GM04503 (cell line): ENCODE data around the gene HIPK2.

Experiments used
- DNase-seq: peaks from one replicate; pipeline ENCODE4 v3.0.0-alpha.2; 2012; ENCODE audit warnings: low read depth

The HIPK2 gene

DNA sequence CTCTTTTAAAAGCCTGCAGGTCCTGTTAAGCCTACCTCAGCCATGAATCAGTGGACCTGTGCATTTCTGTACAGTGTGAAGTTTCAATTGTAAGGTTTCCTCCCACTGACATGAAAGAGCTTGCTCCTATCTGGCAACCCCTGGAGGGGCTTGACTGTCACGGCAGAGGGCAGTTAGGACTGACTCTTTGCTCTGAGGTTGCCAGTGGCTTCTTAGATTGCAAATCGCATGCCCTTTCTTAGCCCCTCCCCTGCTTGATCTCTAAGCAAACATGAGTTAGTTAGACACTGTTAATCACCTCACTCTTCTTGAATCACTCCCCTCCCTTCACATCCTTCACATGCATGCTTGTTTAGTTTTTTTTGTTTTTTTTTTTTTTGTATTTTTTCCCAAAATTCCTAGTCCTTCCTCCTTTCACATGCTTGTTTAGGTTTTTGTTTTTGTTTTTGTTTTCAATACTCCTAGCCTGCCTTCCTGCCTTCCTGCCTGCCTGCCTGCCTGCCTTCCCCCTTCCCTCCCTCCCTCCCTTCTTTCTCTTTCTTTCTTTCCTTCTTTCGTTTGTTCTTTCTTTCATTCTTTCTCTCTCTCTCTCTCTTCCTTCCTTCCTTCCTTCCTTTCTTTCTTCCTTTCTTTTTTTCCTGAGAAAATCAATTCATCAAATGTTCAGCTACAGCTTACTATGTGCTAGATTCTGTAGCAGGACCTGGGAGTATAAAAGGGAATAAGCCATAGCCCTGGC, 6.0 kb upstream of the HIPK2 start:
- no peak for DNase-seq

- DNase-seq = no peak
Observed at GRCh38 chr7:139782932-139783331, 5.1 kb upstream of the HIPK2 start.

- no peak for DNase-seq
Observed at GRCh38 chr7:139777133-139777891, 486 bp downstream of the HIPK2 start.

DNA sequence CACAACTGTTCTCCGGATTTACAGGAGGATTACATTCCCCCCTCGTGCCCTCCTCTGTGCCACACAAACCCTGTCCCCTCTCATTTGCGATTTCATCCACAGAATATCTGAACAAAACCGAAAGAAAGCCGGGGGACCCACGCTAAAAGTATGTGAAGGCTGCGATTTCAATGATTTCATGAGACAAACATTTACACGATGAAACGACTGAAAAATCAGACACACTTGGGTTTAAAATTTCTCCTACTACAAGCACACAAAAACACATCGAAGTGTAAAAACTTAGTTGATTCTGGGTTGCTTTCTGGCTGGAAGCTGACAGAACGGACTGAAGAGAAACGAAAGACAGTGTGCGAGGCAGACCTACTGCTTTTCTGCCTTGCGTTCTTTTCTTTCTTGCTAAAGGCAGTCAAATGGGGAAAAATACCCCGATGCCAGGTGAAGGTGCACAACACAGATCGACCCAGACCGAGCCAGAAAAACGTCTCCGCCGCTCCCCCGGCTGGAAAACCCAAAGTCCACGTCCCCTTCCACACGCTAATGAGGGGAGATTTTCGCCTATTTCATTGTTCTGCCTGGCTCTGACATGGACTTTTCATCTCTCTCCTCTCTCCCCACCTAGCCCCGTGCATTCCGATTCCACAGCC, 1.2 kb downstream of the HIPK2 start:
- DNase-seq = no peak

- DNase-seq = no peak
Observed at GRCh38 chr7:139775829-139776266, 1.9 kb downstream of the HIPK2 start.

DNA sequence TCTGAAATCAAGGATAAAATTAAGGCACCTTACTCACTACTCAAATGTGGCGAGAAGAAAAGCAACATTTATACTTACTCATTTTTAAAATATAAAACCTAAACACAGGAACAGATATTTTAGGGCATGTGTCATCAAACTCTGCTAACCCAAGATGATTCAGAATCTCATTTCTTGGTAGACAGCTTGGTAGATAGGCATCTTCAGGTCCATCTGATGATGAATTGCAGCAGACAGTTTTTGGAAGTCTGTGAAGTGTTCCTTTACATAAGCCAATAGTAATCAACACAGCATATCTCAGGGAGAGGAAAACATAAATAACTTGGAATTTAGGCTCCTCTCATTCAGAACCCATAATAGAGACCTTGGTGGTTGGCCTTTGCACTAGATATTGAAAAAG, 3.4 kb downstream of the HIPK2 start:
- DNase-seq = peak; percentile 32

DNA sequence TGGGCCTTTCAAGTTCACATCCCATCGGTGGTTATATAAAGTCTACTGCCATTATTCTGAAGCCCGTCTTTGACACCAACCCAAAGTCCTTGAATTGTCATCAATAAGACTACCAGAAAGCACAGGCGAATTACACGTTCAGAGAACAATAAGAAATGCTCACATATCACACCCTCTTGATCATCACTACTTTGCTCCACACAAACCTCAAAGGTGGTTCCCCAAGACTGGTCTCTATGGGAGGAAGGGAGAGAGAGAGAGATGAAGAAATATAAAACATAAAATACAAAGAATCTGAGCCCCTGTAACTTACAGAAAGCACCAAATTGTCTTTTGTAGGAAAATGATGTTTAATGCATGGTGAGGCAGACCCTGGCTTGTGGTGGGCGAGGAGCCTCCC, 4.4 kb downstream of the HIPK2 start:
- no peak for DNase-seq

- no peak for DNase-seq
Observed at GRCh38 chr7:139772873-139773272, 4.9 kb downstream of the HIPK2 start.

- no peak for DNase-seq
Observed at GRCh38 chr7:139772115-139772514, 5.7 kb downstream of the HIPK2 start.

GRCh38 chr7:139771001-139771956, 6.5 kb downstream of the HIPK2 start:
- no peak for DNase-seq

DNA sequence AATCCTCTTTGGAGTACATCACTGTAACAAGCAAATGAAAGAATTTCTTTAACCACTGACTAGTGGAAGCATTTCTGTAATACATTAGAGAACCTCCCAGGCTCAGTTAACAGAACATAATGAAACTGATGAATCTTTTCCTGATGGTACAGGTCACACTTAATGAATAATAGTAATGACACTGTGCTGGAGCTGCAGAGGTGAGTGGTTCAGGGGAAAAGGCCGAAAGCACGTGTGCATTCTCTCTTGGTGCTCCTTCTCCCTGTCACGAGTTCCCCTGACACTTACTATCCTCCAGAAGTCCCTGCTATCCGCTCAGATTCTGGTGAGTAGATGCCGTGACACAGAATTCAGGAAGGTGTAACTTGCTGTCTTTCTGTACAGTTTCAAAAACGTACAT, 8.0 kb downstream of the HIPK2 start:
- no peak for DNase-seq

- DNase-seq = no peak
Observed at GRCh38 chr7:139769066-139769465, 8.7 kb downstream of the HIPK2 start.

DNA sequence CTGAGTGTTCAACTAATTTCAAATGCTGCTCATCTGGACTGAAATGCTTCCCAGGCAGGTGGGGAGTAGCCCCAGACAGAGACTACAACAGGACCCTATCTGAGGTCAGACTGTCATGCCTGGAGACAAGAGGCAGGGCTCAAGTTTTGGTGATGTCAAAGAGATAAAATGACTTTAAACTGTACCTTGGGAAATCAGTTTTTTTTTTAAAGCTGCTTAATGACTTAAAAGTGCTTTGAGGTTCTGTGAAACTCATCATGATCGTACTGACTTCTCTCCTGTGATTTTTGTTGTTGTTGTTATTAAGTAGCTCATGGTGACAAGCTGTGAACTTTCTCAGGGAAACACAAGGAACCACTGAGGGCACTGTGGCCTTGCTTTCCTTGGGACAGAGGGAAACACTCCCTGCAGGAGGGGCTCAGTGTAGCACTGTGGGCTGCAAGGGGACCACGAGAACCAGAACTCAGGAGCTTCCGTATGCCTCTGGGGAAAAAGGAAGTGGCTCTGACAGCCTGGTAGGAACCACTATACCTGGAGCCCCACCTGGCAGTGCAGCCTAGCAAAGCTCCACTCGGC, 9.5 kb downstream of the HIPK2 start:
- DNase-seq = no peak

GRCh38 chr7:139767561-139767982, 10.2 kb downstream of the HIPK2 start:
- DNase-seq = no peak

- DNase-seq = no peak
Observed at GRCh38 chr7:139765143-139765542, 12.7 kb downstream of the HIPK2 start.

GRCh38 chr7:139763330-139763729, 14.5 kb downstream of the HIPK2 start:
- DNase-seq = no peak

GRCh38 chr7:139762886-139763285, 14.9 kb downstream of the HIPK2 start:
- peak; percentile 27 for DNase-seq

- no peak for DNase-seq
Observed at GRCh38 chr7:139758388-139758787, 19.4 kb downstream of the HIPK2 start.

GRCh38 chr7:139757968-139758367, 19.8 kb downstream of the HIPK2 start:
- DNase-seq = no peak

DNA sequence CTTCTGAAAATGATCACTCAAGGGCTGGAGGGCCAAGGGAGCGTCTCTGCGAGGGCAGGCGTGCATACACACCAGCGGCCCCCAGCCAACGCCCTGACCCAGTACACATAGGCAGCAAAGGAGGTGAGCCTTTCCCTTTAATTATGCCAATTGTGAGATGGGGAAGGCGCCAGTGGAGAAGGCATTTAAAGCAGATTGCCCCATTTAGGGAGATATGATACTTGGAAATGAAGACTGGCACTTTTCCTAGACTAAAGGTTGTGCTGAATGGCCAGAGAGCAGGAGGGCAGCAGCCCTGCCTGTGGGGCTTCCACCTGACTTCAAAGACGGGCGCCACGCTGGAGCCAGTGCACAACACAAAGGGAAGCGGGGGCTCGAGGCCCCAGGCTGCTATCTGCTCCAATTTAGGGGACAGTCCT, 24.1 kb downstream of the HIPK2 start:
- no peak for DNase-seq

DNA sequence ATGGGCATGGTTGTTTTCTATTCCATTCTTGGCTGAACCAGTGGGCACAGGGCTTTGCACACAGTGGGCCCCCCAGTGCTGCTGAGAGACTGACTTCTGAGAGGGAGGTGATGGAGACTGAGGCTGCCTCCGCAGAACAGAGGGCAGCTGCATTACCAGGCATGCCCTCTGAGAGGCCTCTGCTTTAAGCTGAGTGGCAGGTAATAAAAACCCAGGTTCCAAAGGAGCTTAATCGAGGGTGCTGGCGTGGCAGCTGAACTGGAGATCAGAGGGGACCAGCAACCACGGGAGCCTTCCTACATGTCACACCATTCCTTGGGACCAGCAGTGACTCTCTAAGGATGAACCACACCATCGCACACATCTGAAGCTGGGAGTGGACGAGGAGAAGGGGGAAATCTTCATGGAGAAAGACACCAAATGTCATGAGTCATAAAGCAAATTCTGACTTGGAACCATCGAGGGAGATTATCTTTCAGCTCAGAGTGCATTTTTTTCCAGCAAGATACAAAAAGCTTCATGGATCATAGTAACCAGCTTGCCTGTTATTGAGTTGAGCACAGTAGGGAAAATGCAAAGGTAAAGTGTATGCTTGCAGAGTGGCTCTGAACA, 24.6 kb downstream of the HIPK2 start:
- DNase-seq = no peak
